Stromal cell of bone marrow (primary cell): ENCODE measurements around the gene KCND1.

ENCODE experiments used
- DNase-seq: peaks from one replicate; pipeline ENCODE4 v3.0.0-alpha.2; 2012; ENCODE audit warnings: low read depth

Gene KCND1

GRCh38 chrX:48937054-48937907 lies 34.4 kb downstream of the KCND1 start:
- DNase-seq, result no peak

GRCh38 chrX:48936429-48937053 lies 35.1 kb downstream of the KCND1 start:
- no peak for DNase-seq

- DNase-seq, result no peak
Measured at GRCh38 chrX:48935301-48935670, 36.4 kb downstream of the KCND1 start.

- no peak for DNase-seq
Measured at GRCh38 chrX:48934581-48935300, 36.9 kb downstream of the KCND1 start.

- no peak for DNase-seq
Measured at GRCh38 chrX:48933757-48934156, 37.9 kb downstream of the KCND1 start.

GRCh38 chrX:48927736-48928382 lies 43.8 kb downstream of the KCND1 start:
- DNase-seq, result no peak

GRCh38 chrX:48927123-48927522 lies 44.5 kb downstream of the KCND1 start:
- no peak for DNase-seq

GRCh38 chrX:48924270-48924669 lies 47.4 kb downstream of the KCND1 start:
- no peak for DNase-seq

GRCh38 chrX:48923771-48924170 lies 47.9 kb downstream of the KCND1 start:
- DNase-seq, result no peak

- no peak for DNase-seq
Measured at GRCh38 chrX:48920718-48921104, 50.9 kb downstream of the KCND1 start.

GRCh38 chrX:48919947-48920717 lies 51.5 kb downstream of the KCND1 start:
- no peak for DNase-seq

- no peak for DNase-seq
Measured at GRCh38 chrX:48919360-48919841, 52.2 kb downstream of the KCND1 start.

- no peak for DNase-seq
Measured at GRCh38 chrX:48918643-48919340, 52.9 kb downstream of the KCND1 start, which contains the start of gene PIM2. Gene PIM2 (minus strand): TSS chrX:48919024. CDS start chrX:48918834, 190 bp downstream.

- DNase-seq, result no peak
Measured at GRCh38 chrX:48918301-48918642, 53.4 kb downstream of the KCND1 start.

GRCh38 chrX:48917139-48918001 lies 54.3 kb downstream of the KCND1 start:
- DNase-seq, result peak; percentile 68

GRCh38 chrX:48914593-48915493 lies 56.8 kb downstream of the KCND1 start:
- no peak for DNase-seq

GRCh38 chrX:48913605-48914366 lies 57.9 kb downstream of the KCND1 start:
- DNase-seq, result no peak
